Measurements from ENCODE around the gene ZNF385A.

GRCh38 chr12:54417712-54418440 lies 33.3 kb upstream of the ZNF385A start:
- TF ChIP-seq GATA2 (IDR thresholded peaks at IDR 0.05; ENCODE audit: low read depth, low read length) (no peak), GATA3 (IDR thresholded peaks at IDR 0.05; ENCODE audit: low read depth, low read length) (no peak)

All from SH-SY5Y (cell line).